Measurements from ENCODE around the gene PLEKHO1.

The PLEKHO1 gene

DNA sequence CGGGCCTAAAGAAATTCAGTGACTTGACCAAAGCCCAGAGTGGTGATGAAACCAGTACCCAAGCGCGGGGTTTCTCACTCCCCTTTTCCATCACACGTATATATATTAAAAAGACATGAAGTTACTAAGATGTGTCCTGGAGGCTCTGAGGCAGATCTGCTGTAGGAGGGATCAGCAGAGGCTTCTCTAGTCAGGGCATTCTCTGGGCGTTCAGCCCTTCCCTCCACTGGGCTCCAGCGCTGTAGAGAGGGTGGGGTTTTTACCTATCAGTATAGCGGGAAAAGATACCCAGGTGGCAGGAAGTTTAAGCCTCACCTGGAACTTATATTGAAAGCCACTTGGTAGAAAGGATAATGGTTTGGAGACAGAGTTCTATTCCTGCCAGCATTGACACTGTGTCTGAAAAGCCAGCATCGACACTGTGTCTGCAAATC is 862 bp upstream of the PLEKHO1 start:
- Histone ChIP-seq H3K9me3 (ENCODE audit: control insufficient read depth, insufficient read depth, low read length) (no peaks in the 10 kb centered on the region), H3K36me3 (ENCODE audit: control insufficient read depth, insufficient read depth, low read length) (peaks cover 3% of the 10 kb centered on the region; the same call in 1 of the 2 replicates), H3K4me3 (ENCODE audit: low read length) (peak overlapping the region; percentile 84; the same call in 1 of the 2 replicates), H3K27me3 (ENCODE audit: control insufficient read depth, insufficient read depth, low read length) (no peaks in the 10 kb centered on the region), H3K27ac (ENCODE audit: low read length) (no peak overlapping the region), H3K4me1 (ENCODE audit: control insufficient read depth, insufficient read depth, low read length) (peaks cover 4% of the 10 kb centered on the region)
- WGBS (ENCODE audit: insufficient coverage, insufficient read length): no CpG with 5 or more reads among the region's 8 CpGs
- DNase-seq (ENCODE audit: low read depth, low spot score): no peak

DNA sequence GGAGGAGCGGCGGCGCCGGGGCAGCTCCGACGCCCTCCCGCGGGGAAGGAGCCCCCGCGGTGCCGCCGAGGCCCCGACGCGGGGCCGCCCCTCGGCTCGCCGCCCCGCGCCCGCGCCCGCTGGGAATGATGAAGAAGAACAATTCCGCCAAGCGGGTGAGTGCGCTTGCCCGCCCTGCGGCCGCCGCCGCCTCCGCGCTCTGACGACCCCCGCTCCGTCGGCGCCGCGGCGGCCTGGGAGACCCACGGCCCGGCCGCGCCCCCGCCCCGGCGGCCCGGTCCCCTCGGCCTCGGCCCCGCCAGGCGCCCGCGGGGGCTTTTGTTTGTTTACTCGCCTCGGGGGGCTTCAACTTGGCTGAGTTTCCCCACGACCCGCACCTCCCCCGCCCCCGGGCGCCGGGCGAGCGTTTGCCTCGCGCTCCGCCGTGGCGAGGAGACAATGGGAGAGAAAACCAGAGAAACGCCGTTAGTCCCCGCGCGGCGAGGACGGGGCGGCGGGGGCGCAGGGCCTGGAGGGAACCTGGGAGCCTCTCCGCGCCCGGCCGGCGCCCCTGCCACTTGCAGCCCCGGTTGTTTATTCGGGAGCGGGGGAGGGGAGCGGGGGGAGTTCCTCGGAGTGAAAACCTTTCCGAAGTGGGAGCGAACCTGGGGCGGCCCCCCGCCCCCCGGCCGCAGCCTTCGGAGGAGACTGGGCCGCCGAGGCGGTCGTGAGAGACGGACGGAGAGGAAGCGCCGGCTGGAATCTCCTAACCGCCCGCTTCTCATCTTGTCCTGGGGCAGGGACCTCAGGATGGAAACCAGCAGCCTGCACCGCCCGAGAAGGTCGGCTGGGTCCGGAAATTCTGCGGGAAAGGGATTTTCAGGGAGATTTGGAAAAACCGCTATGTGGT is 661 bp downstream of the PLEKHO1 start:
- Histone ChIP-seq H3K4me1 (ENCODE audit: control insufficient read depth, insufficient read depth, low read length) (peaks cover 4% of the 10 kb centered on the region), H3K27me3 (ENCODE audit: control insufficient read depth, insufficient read depth, low read length) (no peaks in the 10 kb centered on the region), H3K9me3 (ENCODE audit: control insufficient read depth, insufficient read depth, low read length) (no peaks in the 10 kb centered on the region), H3K4me3 (ENCODE audit: low read length) (peak overlapping the region; percentile 84), H3K36me3 (ENCODE audit: control insufficient read depth, insufficient read depth, low read length) (peaks cover 14% of the 10 kb centered on the region; the same call in 1 of the 2 replicates), H3K27ac (ENCODE audit: low read length) (no peak overlapping the region)
- no CpG with 5 or more reads among the region's 114 CpGs for WGBS (ENCODE audit: insufficient coverage, insufficient read length)
- no peak for DNase-seq (ENCODE audit: low read depth, low spot score)

DNA sequence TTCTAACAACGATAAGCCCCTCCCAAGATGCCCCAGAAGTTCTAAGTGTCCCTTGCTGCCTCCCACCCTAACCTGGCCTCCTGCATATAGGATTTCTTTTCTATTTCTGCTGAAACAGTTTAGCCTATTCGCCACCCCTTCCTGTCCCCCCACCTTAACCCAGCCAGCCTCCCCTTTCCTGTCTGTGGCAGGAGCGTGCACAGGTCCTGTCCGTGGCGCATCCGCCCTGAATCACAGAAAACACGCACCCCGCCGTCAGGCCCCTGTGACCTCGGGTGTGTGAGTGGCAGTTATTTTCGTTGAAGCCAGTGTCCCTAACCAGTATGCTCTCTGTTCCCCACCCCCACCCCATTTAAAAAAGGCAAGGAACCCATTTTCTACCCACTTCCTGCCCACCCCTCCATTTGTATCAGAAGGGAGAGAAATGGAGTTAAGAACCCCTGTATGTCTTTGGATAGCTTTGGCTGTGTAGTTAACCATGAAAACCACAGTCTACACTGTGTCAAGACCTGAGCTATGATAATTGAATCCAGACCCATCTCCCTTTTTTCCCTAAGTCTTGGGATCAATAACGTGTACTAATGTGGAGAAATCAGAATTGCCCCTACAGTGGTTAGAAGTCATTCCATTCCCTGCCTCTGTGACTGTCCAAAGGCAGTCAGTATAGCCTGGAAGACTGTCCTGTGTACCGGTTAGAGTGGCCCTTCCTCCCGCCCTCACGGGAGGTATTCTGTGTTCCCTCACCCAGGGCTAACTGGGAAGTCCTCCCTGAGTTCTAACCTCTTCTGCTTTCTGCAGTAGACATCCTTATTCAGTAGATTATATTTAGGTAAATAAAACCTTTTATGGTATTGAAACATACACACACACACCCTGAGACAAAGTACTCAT is 1.8 kb downstream of the PLEKHO1 start:
- WGBS (ENCODE audit: insufficient coverage, insufficient read length): no CpG with 5 or more reads among the region's 15 CpGs
- Histone ChIP-seq H3K9me3 (ENCODE audit: control insufficient read depth, insufficient read depth, low read length) (no peaks in the 10 kb centered on the region), H3K27ac (ENCODE audit: low read length) (no peak overlapping the region), H3K4me3 (ENCODE audit: low read length) (peak overlapping the region; percentile 84), H3K27me3 (ENCODE audit: control insufficient read depth, insufficient read depth, low read length) (no peaks in the 10 kb centered on the region), H3K4me1 (ENCODE audit: control insufficient read depth, insufficient read depth, low read length) (peaks cover 4% of the 10 kb centered on the region), H3K36me3 (ENCODE audit: control insufficient read depth, insufficient read depth, low read length) (peaks cover 16% of the 10 kb centered on the region; the same call in 1 of the 2 replicates)
- DNase-seq (ENCODE audit: low read depth, low spot score): no peak

DNA sequence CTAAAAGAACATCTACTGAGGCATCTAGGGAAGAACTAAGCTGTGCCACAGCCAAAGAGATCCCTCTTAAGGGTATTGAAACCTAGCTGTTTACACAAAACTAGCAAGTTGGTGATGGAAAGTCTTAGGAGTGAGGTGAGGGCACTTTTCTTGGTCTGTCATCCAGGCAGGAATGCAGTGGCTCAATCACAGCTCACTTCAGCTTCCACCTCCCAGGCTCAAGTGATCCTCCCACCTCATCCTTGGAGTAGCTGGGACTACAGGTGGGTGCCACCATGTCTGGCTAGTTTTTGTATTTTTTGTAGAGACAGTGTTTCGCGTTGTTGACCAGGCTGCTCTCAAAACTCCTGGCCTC is 2.4 kb downstream of the PLEKHO1 start:
- H3K4me1 ChIP-seq (ENCODE audit: control insufficient read depth, insufficient read depth, low read length): peaks cover 4% of the 10 kb centered on the region
- no peak overlapping the region for H3K4me3 ChIP-seq (ENCODE audit: low read length)
- no CpG with 5 or more reads among the region's 2 CpGs for WGBS (ENCODE audit: insufficient coverage, insufficient read length)
- H3K36me3 ChIP-seq (ENCODE audit: control insufficient read depth, insufficient read depth, low read length): peaks cover 22% of the 10 kb centered on the region
- no peaks in the 10 kb centered on the region for H3K9me3 ChIP-seq (ENCODE audit: control insufficient read depth, insufficient read depth, low read length)
- H3K27me3 ChIP-seq (ENCODE audit: control insufficient read depth, insufficient read depth, low read length): no peaks in the 10 kb centered on the region
- no peak for DNase-seq (ENCODE audit: low read depth, low spot score)
- H3K27ac ChIP-seq (ENCODE audit: low read length): no peak overlapping the region

DNA sequence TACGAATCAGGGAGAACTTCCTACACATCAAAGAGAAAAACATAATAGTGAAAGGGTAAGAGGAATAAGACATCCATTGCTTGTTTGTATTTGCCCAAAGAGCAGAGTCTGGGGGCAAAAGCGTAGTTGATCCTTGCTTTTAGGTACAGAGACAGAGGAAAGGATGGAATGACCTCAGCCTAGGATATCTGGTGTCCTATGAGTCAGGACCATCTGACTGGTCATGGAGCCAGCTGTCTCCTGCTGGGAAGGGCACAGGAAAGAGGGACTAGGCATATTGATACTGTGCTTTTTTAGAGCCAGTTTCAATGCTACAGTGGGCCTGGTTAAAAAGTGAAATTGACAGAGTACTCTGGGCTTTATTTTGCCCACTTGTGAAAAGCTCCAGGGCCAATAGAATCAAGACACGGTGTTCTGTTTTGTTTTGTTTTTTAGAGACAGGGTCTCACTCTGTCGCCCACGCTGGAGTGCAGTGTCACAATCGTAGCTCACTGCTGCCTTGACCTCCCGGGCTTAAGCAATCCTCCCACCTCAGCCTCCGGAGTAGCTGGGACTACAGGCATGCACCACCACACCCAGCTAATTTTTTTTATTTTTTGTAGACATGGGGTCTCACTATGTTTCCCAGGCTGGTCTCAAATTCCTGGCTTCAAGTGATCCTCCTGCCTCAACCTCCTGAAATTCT is 3.2 kb downstream of the PLEKHO1 start:
- H3K4me1 ChIP-seq (ENCODE audit: control insufficient read depth, insufficient read depth, low read length): peaks cover 4% of the 10 kb centered on the region
- no peak for DNase-seq (ENCODE audit: low read depth, low spot score)
- WGBS (ENCODE audit: insufficient coverage, insufficient read length): no CpG with 5 or more reads among the region's 8 CpGs
- H3K36me3 ChIP-seq (ENCODE audit: control insufficient read depth, insufficient read depth, low read length): peaks cover 22% of the 10 kb centered on the region
- no peak overlapping the region for H3K27ac ChIP-seq (ENCODE audit: low read length)
- no peak overlapping the region for H3K4me3 ChIP-seq (ENCODE audit: low read length)
- H3K9me3 ChIP-seq (ENCODE audit: control insufficient read depth, insufficient read depth, low read length): no peaks in the 10 kb centered on the region
- H3K27me3 ChIP-seq (ENCODE audit: control insufficient read depth, insufficient read depth, low read length): no peaks in the 10 kb centered on the region

DNA sequence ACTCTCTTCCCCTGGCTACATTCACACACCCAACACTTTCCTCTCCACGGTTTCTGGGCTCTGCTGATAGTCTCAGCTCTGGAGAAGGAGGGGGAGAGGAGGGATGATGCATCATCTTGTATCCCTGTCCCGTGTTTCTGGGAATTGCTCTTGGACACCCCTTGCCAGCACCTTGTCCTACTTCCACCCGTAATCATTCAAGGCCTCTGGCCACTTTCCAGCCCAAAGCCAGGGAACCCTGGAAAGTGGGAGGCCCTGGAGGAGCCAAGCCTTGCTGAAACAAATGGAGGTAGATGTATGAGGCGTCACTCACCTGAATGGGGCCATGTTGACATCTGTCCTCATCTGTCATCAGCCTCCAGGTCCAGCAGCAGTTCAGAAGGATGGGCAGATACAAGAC is 4.4 kb downstream of the PLEKHO1 start:
- Histone ChIP-seq H3K4me1 (ENCODE audit: control insufficient read depth, insufficient read depth, low read length) (peaks cover 3% of the 10 kb centered on the region), H3K27ac (ENCODE audit: low read length) (no peak overlapping the region), H3K36me3 (ENCODE audit: control insufficient read depth, insufficient read depth, low read length) (peaks cover 24% of the 10 kb centered on the region), H3K27me3 (ENCODE audit: control insufficient read depth, insufficient read depth, low read length) (no peaks in the 10 kb centered on the region), H3K9me3 (ENCODE audit: control insufficient read depth, insufficient read depth, low read length) (no peaks in the 10 kb centered on the region), H3K4me3 (ENCODE audit: low read length) (no peak overlapping the region)
- DNase-seq (ENCODE audit: low read depth, low spot score): no peak
- no CpG with 5 or more reads among the region's 4 CpGs for WGBS (ENCODE audit: insufficient coverage, insufficient read length)

DNA sequence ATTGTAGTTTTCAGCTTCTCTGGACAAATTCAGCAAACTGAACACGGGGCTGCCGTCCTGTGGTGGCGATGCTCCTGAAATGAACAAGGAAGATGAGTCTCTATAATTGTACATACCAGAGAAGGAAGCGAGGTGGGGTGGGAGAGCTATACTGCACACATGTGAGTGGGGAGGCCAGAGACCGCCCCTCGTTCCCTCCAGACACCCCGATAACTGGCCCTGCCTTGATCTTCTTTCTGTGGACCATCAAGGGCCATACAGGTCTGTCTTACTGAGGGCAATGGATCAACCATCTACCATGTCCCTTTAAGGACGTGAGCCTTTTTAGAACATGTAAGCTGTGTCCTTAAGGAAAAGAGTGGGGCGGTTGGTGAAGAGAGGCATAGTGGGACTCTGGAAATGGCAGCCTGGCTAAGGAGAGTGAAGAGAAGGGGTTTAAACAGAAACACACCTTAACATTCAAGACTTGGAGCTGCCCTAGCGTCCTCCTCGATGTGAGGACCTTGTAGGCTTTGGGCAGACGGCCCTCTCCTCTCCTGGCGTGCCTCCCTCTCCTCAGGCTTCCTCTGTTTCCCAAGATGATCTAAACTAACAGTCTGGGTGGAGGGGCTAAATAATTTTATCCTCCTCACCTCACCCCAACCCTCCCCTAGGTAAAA is 5.8 kb downstream of the PLEKHO1 start:
- DNase-seq (ENCODE audit: low read depth, low spot score): no peak
- Histone ChIP-seq H3K4me3 (ENCODE audit: low read length) (no peak overlapping the region), H3K9me3 (ENCODE audit: control insufficient read depth, insufficient read depth, low read length) (no peaks in the 10 kb centered on the region), H3K27ac (ENCODE audit: low read length) (no peak overlapping the region), H3K36me3 (ENCODE audit: control insufficient read depth, insufficient read depth, low read length) (peaks cover 28% of the 10 kb centered on the region), H3K27me3 (ENCODE audit: control insufficient read depth, insufficient read depth, low read length) (no peaks in the 10 kb centered on the region), H3K4me1 (ENCODE audit: control insufficient read depth, insufficient read depth, low read length) (peaks cover 3% of the 10 kb centered on the region)
- WGBS (ENCODE audit: insufficient coverage, insufficient read length): no CpG with 5 or more reads among the region's 13 CpGs

DNA sequence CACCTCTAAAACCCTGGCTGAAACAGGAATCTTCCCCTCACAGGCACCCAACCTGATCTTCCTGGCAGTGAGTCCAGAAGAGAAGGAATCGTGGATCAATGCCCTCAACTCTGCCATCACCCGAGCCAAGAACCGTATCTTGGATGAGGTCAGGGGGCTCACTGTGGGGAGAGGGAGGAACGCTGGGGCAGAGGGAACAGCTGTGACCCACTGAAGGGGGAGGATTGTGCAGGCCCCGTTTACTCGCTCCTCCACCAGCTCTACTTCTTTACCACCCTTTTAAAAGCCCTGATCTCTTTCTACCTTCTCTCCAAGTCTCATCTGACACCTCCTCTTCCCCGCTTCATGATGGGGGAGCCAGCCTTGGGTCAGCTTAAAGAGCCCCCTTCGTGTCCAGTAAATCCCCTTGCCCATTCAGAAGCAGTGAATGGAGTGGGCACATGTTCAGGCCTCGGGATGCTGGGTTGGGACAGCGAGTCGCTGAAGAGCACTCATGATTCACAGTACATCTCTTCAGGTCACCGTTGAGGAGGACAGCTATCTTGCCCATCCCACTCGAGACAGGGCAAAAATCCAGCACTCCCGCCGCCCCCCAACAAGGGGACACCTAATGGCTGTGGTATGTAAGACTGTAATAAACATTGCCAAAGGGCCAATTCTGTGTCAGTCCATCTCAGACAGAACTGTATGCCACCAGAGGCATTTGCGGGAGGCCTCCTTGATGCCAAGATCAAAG is 7.3 kb downstream of the PLEKHO1 start:
- Histone ChIP-seq H3K9me3 (ENCODE audit: control insufficient read depth, insufficient read depth, low read length) (no peaks in the 10 kb centered on the region), H3K4me3 (ENCODE audit: low read length) (no peak overlapping the region), H3K27ac (ENCODE audit: low read length) (no peak overlapping the region), H3K36me3 (ENCODE audit: control insufficient read depth, insufficient read depth, low read length) (peaks cover 28% of the 10 kb centered on the region), H3K4me1 (ENCODE audit: control insufficient read depth, insufficient read depth, low read length) (peaks cover 2% of the 10 kb centered on the region; the same call in 1 of the 2 replicates), H3K27me3 (ENCODE audit: control insufficient read depth, insufficient read depth, low read length) (no peaks in the 10 kb centered on the region)
- no peak for DNase-seq (ENCODE audit: low read depth, low spot score)
- WGBS (ENCODE audit: insufficient coverage, insufficient read length): no CpG with 5 or more reads among the region's 16 CpGs

DNA sequence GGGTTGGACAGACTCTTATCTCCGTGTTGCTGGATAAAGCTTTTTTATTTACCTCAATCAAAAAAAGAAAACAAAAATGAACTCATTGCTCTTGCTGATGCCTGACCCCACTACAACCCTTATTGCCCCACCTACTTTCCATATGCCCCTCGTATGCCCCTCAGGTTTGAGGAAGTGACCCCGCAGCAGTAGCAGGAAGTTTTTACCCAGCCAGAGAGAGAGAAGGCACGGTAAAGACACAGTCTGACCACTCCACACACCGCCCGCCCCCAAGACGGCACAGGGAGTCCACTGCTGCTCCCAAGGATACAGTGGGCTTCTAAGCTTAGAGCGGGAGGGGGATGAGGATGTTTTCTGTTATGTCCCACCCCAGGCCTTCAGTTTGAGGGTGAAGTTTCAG is 9.8 kb downstream of the PLEKHO1 start:
- no peaks in the 10 kb centered on the region for H3K27me3 ChIP-seq (ENCODE audit: control insufficient read depth, insufficient read depth, low read length)
- H3K36me3 ChIP-seq (ENCODE audit: control insufficient read depth, insufficient read depth, low read length): peaks cover 19% of the 10 kb centered on the region
- H3K4me1 ChIP-seq (ENCODE audit: control insufficient read depth, insufficient read depth, low read length): peaks cover 13% of the 10 kb centered on the region; the same call in 1 of the 2 replicates
- WGBS (ENCODE audit: insufficient coverage, insufficient read length): no CpG with 5 or more reads among the region's 8 CpGs
- no peaks in the 10 kb centered on the region for H3K9me3 ChIP-seq (ENCODE audit: control insufficient read depth, insufficient read depth, low read length)
- H3K27ac ChIP-seq (ENCODE audit: low read length): no peak overlapping the region
- no peak for DNase-seq (ENCODE audit: low read depth, low spot score)
- H3K4me3 ChIP-seq (ENCODE audit: low read length): no peak overlapping the region

Data from iPS DF 6.9 (cell line).